ENCODE measurements around the gene LPP. TPM values are rescaled to one million over a fixed set of nuclear protein-coding genes. Genes with fewer than 3 reads are reported as not detected.

LPP gene
- total RNA-seq, 3 donors from 2014 or later (not counting 1 experiment from before 2014, with no cell fraction given), result 137 to 163 (median 149) TPM

GRCh38 chr3:188546835-188547670, 393.1 kb downstream of the LPP start:
- Histone ChIP-seq H3K4me1 (ENCODE audit: control insufficient read depth, insufficient read depth, low read length) (no peaks in the 10 kb centered on the region), H3K36me3 (ENCODE audit: control insufficient read depth, insufficient read depth, low read length) (no peaks in the 10 kb centered on the region), H3K4me3 (ENCODE audit: low read length) (no peak overlapping the region), H3K27me3 (ENCODE audit: control insufficient read depth, insufficient read depth, low read length) (no peaks in the 10 kb centered on the region), H3K9me3 (ENCODE audit: control insufficient read depth, insufficient read depth, low read length) (no peaks in the 10 kb centered on the region), H3K27ac (ENCODE audit: low read length) (no peak overlapping the region)
- ATAC-seq (no peak), DNase-seq (no peak)
- no peak for TF ChIP-seq CTCF (IDR thresholded peaks at IDR 0.05)
- intact Hi-C loops (cut with micrococcal nuclease), result no loop called here
- H3K36me3 Mint-ChIP-seq, result no peaks in the 10 kb centered on the region
- no peak overlapping the region for H3K4me3 Mint-ChIP-seq
- H3K4me1 Mint-ChIP-seq, result peaks cover 35 to 36% of the 10 kb centered on the region in 2 donors
- H3K27me3 Mint-ChIP-seq (ENCODE audit: low read depth in 2 of 2), result no peaks in the 10 kb centered on the region
- H3K27ac Mint-ChIP-seq, result no peak overlapping the region
- no peaks in the 10 kb centered on the region for H3K9me3 Mint-ChIP-seq
- 95% methylated on average over 5 of the region's 6 CpGs for WGBS (ENCODE audit: insufficient coverage)

- peak; percentile 85 to 97 (median 96) for ATAC-seq
- Histone ChIP-seq H3K27ac (ENCODE audit: low read length) (peak overlapping the region; percentile 79), H3K4me3 (ENCODE audit: low read length) (peak overlapping the region; percentile 8), H3K36me3 (ENCODE audit: control insufficient read depth, insufficient read depth, low read length) (no peaks in the 10 kb centered on the region), H3K27me3 (ENCODE audit: control insufficient read depth, insufficient read depth, low read length) (no peaks in the 10 kb centered on the region), H3K4me1 (ENCODE audit: control insufficient read depth, insufficient read depth, low read length) (peaks cover 18% of the 10 kb centered on the region), H3K9me3 (ENCODE audit: control insufficient read depth, insufficient read depth, low read length) (no peaks in the 10 kb centered on the region)
- Mint-ChIP-seq H3K9me3 (no peaks in the 10 kb centered on the region), H3K27ac (no peak overlapping the region), H3K4me1 (peaks cover 2 to 19% of the 10 kb centered on the region in 2 donors), H3K4me3 (no peak overlapping the region), H3K27me3 (ENCODE audit: low read depth in 2 of 2) (no peaks in the 10 kb centered on the region), H3K36me3 (no peaks in the 10 kb centered on the region)
- TF ChIP-seq CTCF (IDR thresholded peaks at IDR 0.05), result no peak
- WGBS (ENCODE audit: insufficient coverage), result 33% methylated on average over 3 of the region's 3 CpGs
- intact Hi-C loops (cut with micrococcal nuclease), result loop anchor here (1.0 to 5.0 kb wide), 8 partner anchors 15 to 812 kb away; partner anchors contain the start of gene LPP
- peak; percentile 53 to 71 for DNase-seq
Measured at GRCh38 chr3:188553569-188553968, 399.6 kb downstream of the LPP start.

DNA sequence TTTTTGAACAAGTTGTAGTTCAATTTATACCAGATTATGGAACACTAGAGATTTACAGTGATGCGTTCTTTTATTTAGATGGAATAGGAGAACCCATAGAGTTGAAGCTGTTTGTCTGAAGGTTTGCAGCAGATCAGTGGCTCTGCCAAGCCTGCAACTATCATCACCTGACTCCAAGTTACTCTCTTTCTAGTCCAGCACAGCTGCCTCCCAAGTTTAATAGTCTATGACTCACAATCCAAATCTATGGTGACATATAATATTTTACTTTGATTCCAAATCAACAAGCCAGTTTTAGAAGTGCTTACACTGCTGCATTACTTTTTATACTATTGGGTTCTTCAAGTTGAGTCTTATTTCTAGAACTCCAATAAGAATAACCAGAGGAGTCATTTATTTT, 400.4 kb downstream of the LPP start:
- Histone ChIP-seq H3K9me3 (ENCODE audit: control insufficient read depth, insufficient read depth, low read length) (no peaks in the 10 kb centered on the region), H3K4me3 (ENCODE audit: low read length) (no peak overlapping the region), H3K4me1 (ENCODE audit: control insufficient read depth, insufficient read depth, low read length) (peaks cover 23% of the 10 kb centered on the region), H3K27ac (ENCODE audit: low read length) (peak overlapping the region; percentile 79), H3K27me3 (ENCODE audit: control insufficient read depth, insufficient read depth, low read length) (no peaks in the 10 kb centered on the region), H3K36me3 (ENCODE audit: control insufficient read depth, insufficient read depth, low read length) (no peaks in the 10 kb centered on the region)
- no peaks in the 10 kb centered on the region for H3K9me3 Mint-ChIP-seq
- intact Hi-C loops (cut with micrococcal nuclease), result loop anchor here (5.0 kb wide), 3 partner anchors 367 to 637 kb away; partner anchors contain the start of gene LPP
- no peaks in the 10 kb centered on the region for H3K36me3 Mint-ChIP-seq
- no peak overlapping the region for H3K4me3 Mint-ChIP-seq
- ATAC-seq, result peak in 1 of 3 donors; percentile 13
- H3K27me3 Mint-ChIP-seq (ENCODE audit: low read depth in 2 of 2), result no peaks in the 10 kb centered on the region
- peaks cover 0 to 26% of the 10 kb centered on the region in 2 donors for H3K4me1 Mint-ChIP-seq
- WGBS (ENCODE audit: insufficient coverage), result no CpG with 5 or more reads among the region's 1 CpG
- no peak for DNase-seq
- H3K27ac Mint-ChIP-seq, result no peak overlapping the region
- TF ChIP-seq CTCF (IDR thresholded peaks at IDR 0.05), result no peak
